NCI-H446 treated with DMSO at 0.1 percent for 48 hours (cell line): ENCODE results near the gene E2F7.
A peak's percentile ranks its signal among the peaks of the same experiment; 100 is the strongest.

Experiments used
- DNase-seq: peaks from one replicate; lab custom pipeline; 2025; lab: John Stamatoyannopoulos, UW

E2F7 gene

DNA sequence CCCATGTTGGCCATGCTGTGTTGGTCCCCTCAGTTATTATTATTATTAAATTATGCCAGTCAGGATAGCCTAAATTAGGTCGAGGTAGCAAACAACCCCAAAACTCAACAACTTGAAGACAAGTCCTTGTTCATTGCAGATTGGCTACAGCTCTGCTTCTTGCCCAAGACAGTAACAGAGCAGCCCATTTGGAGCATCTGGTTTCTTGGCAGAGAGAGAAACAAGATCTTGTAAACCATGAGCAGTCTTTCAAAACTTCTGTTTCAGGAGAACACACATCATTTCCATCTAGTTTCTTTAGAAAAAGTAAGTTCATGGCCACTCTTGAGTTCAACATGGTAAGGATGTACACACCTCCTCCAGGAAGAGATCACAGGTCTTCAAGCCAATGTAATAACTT is 52.3 kb downstream of the E2F7 start:
- no peak for DNase-seq

DNA sequence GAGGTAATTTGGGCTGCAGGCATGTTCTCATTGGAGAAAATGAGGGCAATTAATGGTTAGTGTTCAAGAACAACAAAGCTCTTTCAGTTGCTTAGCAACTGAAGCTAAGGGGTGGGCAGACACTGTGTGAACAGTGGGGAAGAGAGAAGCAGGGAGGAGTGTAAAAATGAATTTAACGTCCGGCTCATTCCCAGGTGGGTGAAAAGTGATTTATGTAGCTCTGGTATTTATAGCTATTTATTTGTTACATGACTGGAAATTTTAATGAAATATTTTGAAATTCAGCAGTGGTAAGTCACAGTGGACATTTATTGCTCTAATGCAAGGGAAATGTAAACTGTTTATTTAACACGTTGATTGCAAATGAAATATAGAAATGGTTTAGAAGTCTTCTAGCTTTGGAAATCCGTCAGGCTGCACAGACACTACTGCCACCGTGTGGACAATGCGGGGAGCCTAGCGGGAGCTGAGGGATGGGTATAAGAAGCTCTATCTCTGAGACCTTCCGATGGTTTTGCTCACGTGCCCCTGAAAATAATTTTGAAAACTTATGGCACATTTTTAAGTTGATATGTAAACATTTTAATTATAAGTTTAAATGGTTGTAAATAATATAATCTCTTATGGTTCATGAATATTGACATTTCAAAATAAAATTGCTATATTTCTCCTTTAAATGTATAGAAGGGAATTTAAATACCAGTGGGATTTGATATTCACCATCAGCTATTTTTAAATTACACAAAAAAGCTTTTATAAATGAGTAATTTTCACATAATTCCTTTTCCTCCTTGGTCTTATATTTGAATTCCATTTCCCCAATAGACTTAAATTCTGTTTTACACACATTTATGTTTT is 54.4 kb downstream of the E2F7 start:
- DNase-seq, result peak; percentile 44

DNA sequence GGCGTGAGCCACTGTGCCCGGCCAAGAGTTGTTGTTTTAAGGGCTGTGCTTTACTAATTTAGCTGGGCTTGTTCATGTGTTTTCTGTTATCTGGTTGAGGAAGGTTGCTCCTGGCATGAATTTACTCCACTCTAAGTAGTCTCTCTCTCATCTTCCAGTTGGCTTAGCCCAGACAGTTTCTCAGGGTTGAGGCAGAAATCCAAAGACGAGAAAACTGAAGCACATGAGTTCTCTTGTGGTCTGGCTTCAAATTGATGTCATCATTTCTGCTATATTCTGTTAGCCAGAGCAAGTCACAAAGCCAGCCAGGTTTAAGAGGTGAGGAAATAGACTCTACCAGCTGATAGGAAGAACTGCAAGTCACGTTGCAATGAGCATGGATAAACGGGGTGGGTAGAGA is 57.9 kb downstream of the E2F7 start:
- no peak for DNase-seq

DNA sequence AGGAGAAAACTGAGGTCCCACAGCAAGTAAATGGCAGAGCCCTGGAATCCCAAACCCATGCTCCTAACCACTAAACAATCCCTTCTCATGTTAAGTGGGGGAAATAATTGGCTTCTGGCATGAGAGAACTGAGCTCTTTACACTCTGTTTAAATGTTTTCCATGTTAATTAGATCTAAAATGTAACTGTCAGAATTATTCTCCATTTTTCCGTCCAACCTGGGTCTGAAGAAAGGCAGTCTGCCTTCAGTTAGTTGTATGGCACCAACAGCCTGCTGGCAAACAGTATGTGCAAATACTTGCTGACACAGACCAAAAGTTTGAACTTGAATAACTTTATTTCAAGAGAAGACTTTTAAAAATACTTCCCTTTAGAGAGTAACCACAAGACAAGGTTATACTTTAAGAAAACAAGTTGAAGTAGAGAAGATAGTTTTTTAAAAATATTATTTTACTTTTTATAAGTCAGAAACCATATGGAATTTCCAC is 59.7 kb downstream of the E2F7 start:
- DNase-seq, result no peak

DNA sequence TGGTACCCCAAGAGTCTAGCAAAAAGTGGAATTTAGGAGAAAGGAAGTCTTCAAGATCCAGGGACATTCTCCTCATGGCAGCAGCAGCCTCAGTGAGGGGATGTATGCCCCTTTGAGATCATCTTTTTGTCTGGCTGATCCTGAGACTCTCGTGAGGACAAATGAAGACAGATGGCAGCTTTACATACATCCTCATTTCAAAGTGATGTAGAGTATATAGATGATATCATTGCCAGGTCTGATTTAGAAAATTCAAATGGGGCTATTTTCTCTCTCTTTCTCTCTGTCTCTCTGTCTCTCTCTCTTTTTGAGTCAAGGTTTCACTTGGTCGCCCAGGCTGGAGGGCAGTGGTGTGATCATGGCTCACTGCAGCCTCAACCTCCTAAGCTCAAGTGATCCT is 61.5 kb downstream of the E2F7 start:
- no peak for DNase-seq

- DNase-seq, result no peak
These were observed 62.1 kb downstream of the E2F7 start for GRCh38 chr12:77003246-77003645.

DNA sequence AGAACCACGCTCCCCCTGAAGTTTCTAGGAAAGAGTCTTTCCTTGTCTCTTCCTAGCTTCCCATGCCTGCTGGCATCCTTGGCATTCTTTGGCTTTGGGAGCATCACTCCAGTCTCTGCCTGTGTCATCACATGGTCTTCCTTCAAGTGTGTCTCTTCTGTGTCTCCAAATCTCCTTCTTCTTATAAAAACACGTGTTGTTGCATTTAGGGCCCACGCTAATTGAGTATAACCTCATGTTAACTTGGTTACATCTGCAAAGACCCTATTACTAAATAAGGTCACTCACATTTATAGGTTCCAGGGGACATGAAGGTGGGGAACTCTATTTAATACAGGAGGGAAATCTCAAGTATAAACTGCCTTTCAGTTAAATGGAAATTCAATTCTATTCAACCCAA is 63.0 kb downstream of the E2F7 start:
- no peak for DNase-seq

DNA sequence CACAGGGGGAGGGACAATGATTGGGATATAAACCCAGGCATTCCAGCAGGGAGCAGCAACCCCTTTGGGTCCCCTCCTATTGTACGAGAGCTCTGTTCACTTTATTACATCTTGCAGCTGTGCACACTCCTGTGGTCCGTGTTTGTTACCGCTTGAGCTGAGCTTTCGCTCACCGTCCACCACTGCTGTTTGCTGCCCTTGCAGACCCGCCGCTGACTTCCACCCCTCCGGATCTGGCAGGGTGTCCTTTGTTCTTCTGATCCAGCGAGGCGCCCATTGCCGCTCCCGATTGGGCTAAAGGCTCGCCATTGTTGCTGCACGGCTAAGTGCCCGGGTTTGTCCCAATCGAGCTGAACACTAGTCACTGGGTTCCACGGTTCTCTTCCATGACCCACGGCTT is 64.1 kb downstream of the E2F7 start:
- no peak for DNase-seq

DNA sequence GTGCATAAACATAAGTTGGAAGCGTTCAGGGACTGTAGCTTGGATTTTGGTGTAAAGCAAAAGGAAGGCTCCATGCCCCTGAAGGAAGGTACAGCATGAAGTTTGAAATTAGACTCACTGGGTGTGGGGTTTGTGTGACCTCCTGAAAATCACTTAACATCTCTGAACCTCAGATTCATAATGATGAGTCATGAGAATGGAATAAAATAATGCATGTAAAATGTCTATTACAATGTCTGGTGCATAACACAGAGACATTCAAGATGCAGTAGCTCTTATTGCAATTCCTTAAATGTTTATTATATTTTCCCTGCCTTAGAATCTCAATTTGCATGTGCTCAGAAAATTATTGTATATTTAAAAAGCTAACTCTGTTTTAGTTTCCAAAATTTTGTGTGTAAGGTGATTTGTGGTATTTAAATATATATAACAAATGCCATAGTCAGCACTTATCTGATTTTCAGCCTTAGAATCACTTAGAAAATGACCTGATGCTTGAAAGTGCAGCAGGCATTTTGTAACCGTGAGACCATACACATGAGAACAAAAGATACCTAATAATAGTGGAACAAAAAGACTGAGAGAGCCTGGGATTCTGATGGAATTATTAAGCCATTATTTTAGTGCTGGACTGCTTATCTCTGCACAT is 66.3 kb downstream of the E2F7 start:
- no peak for DNase-seq

DNA sequence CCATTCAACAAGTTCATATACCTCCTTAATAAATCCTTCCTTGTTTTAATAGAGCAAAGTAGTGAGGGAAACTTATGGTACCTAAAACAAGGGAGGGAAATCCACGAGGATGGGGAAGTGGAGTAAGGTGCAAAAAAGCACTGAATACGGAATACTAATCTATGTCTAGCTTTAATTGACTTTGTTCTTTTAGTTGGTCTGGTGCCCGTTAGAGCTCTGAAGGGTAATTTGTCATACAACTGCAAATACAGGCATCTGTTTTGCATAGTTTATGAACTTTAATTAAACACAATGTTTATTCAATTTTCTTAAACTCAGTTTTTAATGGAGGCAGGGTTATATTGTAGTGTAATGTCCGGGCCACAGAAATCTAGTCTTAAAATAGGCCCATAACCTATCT is 67.0 kb downstream of the E2F7 start:
- DNase-seq, result no peak

GRCh38 chr12:76997011-76997780 is 68.2 kb downstream of the E2F7 start:
- DNase-seq, result peak; percentile 39

DNA sequence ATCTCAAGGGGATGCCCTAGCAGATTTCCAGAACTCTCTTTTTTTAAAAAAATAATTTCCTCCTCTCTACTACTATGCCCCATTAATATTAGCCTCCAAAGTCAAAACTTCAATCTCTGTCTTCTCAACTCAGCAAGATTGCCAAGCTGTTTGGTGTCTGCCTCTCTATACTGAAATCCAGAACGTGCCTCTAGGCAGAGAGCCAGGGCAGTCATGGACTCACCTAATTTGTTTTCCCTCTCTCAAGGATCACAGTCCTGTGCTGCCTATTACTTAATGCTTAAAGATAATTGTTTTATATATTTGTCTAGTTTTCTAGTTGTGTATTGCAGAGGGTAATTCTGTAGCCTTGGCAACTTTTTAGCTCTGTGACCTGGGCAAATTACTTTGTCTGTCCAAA is 74.7 kb downstream of the E2F7 start:
- peak; percentile 52 for DNase-seq

DNA sequence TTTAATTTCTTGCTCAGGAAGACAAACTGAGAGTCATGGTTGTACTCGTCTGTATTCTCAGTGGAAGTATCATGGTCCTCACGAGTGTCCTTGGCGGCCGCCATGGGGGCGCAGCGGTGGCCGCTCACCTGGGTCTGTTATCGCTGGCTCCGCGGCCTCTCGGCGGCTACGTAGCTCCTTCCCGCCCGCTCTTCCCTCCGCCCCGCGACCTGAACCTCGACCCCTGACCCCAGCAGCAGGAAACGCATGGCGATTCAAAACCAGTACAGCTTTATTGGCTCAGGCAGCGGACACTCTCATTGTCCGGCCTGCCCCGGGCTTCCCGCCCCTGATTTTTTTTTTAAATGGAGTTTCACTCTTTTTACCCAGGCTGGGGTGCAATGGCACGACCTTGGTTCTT is 80.8 kb downstream of the E2F7 start:
- DNase-seq, result no peak

DNA sequence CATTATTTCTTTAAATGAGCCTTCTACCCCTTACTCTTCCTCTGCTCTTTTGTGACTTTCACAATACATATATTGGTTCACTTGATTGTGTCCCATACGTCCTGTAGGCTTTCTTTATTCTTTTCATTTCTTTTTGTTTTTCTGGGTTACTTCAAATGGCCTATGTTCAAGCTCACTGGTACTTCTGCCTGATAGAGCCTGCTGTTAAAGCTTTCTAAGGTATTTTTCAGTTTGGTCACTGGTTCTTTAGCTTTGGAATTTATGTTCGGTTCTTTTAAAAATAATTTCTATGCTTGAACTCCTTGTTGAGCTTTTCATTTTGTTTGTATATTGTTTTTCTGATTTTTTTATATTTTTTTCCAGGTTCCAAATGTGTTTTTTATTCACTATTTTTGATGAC is 81.9 kb downstream of the E2F7 start:
- DNase-seq, result no peak

- DNase-seq, result no peak
These were observed 85.2 kb downstream of the E2F7 start for GRCh38 chr12:76980196-76980595.

GRCh38 chr12:76976777-76977382 is 88.5 kb downstream of the E2F7 start:
- no peak for DNase-seq
